ENCODE measurements around the gene ERF. TPM values are rescaled to one million over a fixed set of nuclear protein-coding genes. Genes with fewer than 3 reads are reported as not detected.

Gene ERF
- polyA plus RNA-seq, 2 of the 4 experiments (the other 2 are of a cell fraction): 103 to 120 TPM

- DNase-seq (ENCODE audit: low read depth in 1 of 2, low spot score in 1 of 2) (no peak), FAIRE-seq (no peak), ATAC-seq (no peak)
- H3K4me3 ChIP-seq: no peak overlapping the region
- TF ChIP-seq NR3C1 (IDR thresholded peaks at IDR 0.05) (no peak), POLR2A (IDR thresholded peaks at IDR 0.05; ENCODE audit: low read length) (no peak), SREBF2 (IDR thresholded peaks at IDR 0.05) (no peak), HOXB5 (CRISPR knock-in tag; IDR thresholded peaks at IDR 0.05) (no peak), FOSL2 (IDR thresholded peaks at IDR 0.05) (no peak), FOSL2 (CRISPR knock-in tag; IDR thresholded peaks at IDR 0.05) (no peak), HOXA7 (CRISPR knock-in tag; IDR thresholded peaks at IDR 0.05) (no peak), RNF2 (IDR thresholded peaks at IDR 0.05; ENCODE audit: borderline replicate concordance, low read depth) (no peak), SMC3 (IDR thresholded peaks at IDR 0.05) (no peak), REST (IDR thresholded peaks at IDR 0.05) (no peak), RCOR1 (IDR thresholded peaks at IDR 0.05; ENCODE audit: low read depth, low read length) (no peak), CTCF (IDR thresholded peaks at IDR 0.05) (no peak), HMGXB4 (CRISPR knock-in tag; IDR thresholded peaks at IDR 0.05; ENCODE audit: borderline replicate concordance) (no peak), EP300 (IDR thresholded peaks at IDR 0.05) (no peak), HEYL (CRISPR knock-in tag; IDR thresholded peaks at IDR 0.05) (no peak), MAZ (IDR thresholded peaks at IDR 0.05; ENCODE audit: borderline replicate concordance, low read depth, low read length) (no peak), NPAS2 (CRISPR knock-in tag; IDR thresholded peaks at IDR 0.05; ENCODE audit: borderline replicate concordance) (no peak), HES2 (IDR thresholded peaks at IDR 0.05) (no peak), MAX (IDR thresholded peaks at IDR 0.05) (no peak), HDAC2 (IDR thresholded peaks at IDR 0.05) (no peak), BCL3 (IDR thresholded peaks at IDR 0.05) (no peak)
- no peaks in the 10 kb centered on the region for H3K9me3 ChIP-seq
- no peak overlapping the region for H3K27ac ChIP-seq
- ChIA-PET POLR2A (no interaction called here), CTCF (interaction anchor here (0.9 to 1.4 kb wide), 3 partner anchors 28 to 104 kb away, joined by 3 read pairs; no protein-coding TSS in a partner anchor)
- H3K4me2 ChIP-seq: no peak overlapping the region
- WGBS (ENCODE audit: missing lambda C conversion rate): 95% methylated on average over 1 of the region's 1 CpG
- peaks cover 22% of the 10 kb centered on the region for H3K4me1 ChIP-seq
Observed at GRCh38 chr19:42212886-42213285, 42.0 kb downstream of the ERF start.

All from A549 (cell line).